Activated CD8-positive, alpha-beta T cell treated with anti-CD3 and anti-CD28 coated beads for 36 hours (primary cell): Measurements from ENCODE around the gene RAB6A. TPM values are rescaled to one million over a fixed set of nuclear protein-coding genes. Genes with fewer than 3 reads are reported as not detected.

Experiments
- ATAC-seq: fragments of 200-7000 bp; cut with Tn5 transposase; one replicate; pipeline ENCODE4 v1.10.0; 2021; ENCODE audit warnings: mild to moderate bottlenecking, moderate library complexity
- CTCF ChIA-PET: fragments of 350-600 bp; sonication (Branson Sonifier 250); formaldehyde crosslinking; loops from one replicate; lab custom pipeline; 2021; ENCODE audit warnings: antibody characterized with exemption; lab: Charles Lee
- POLR2A ChIA-PET: fragments of 350-600 bp; sonication (Branson Sonifier 250); formaldehyde crosslinking; loops from one replicate; lab custom pipeline; 2021; ENCODE audit warnings: antibody characterized with exemption; lab: Charles Lee
- DNase-seq: peaks from one replicate; pipeline ENCODE4 v3.0.0-alpha.2; 2020
- H3K27ac Mint-ChIP-seq: one replicate; pipeline ENCODE4 v1.8.0; 2021; ENCODE audit warnings: mild to moderate bottlenecking, mixed read lengths
- H3K27me3 Mint-ChIP-seq: one replicate; pipeline ENCODE4 v1.8.0; 2021; ENCODE audit warnings: mixed read lengths
- H3K36me3 Mint-ChIP-seq: one replicate; pipeline ENCODE4 v1.8.0; 2021; ENCODE audit warnings: low read depth, mixed read lengths
- H3K4me1 Mint-ChIP-seq: one replicate; pipeline ENCODE4 v1.8.0; 2021; ENCODE audit warnings: low read depth, mixed read lengths
- H3K4me3 Mint-ChIP-seq: one replicate; pipeline ENCODE4 v1.8.0; 2021; ENCODE audit warnings: mild to moderate bottlenecking, moderate library complexity, mixed read lengths
- H3K9me3 Mint-ChIP-seq: one replicate; pipeline ENCODE4 v1.8.0; 2021; ENCODE audit warnings: mixed read lengths
- CTCF ChIP-seq: fragments of 200-600 bp; IDR thresholded peaks from one replicate; pipeline ENCODE4 v1.8.0; 2022; ENCODE audit warnings: antibody characterized with exemption, mild to moderate bottlenecking
- intact Hi-C: fragments of 100-400 bp; cut with micrococcal nuclease; formaldehyde crosslinking; loops from one replicate; pipeline ENCODE4 v1.10.0; 2022
- total RNA-seq, 2 experiments: library from RNA; stranded (reverse); gene quantifications; one replicate each; pipeline ENCODE4 v1.2.3, GENCODE V29; 2021

The RAB6A gene
- total RNA-seq, 2 experiments from 2014 or later: 75.3 to 77.6 TPM

GRCh38 chr11:73671701-73672100 lies 89.2 kb downstream of the RAB6A start:
- intact Hi-C loops: no loop called here
- H3K27me3 Mint-ChIP-seq: no peaks in the 10 kb centered on the region
- POLR2A ChIA-PET: interaction anchor here (0.6 kb wide), 1 partner anchor 217 kb away, joined by 3 read pairs; no protein-coding TSS in a partner anchor

GRCh38 chr11:73670808-73671207 lies 90.1 kb downstream of the RAB6A start:
- Mint-ChIP-seq H3K36me3 (no peaks in the 10 kb centered on the region), H3K4me3 (no peak overlapping the region), H3K27ac (no peak overlapping the region), H3K4me1 (no peaks in the 10 kb centered on the region), H3K27me3 (no peaks in the 10 kb centered on the region), H3K9me3 (no peaks in the 10 kb centered on the region)
- DNase-seq (no peak), ATAC-seq (no peak)
- TF ChIP-seq CTCF: no peak
- POLR2A ChIA-PET: no interaction called here
- CTCF ChIA-PET: interaction anchor here (1.5 to 1.8 kb wide), 3 partner anchors 9 to 45 kb away, joined by 5 to 7 read pairs (median 6); no protein-coding TSS in a partner anchor
- intact Hi-C loops: no loop called here

More at GRCh38 chr11:73671701-73672100, 89.2 kb downstream of the RAB6A start:
- no peak for ATAC-seq
- no peak for DNase-seq
- no peak for TF ChIP-seq CTCF
- CTCF ChIA-PET: interaction anchor here (1.3 to 1.8 kb wide), 3 partner anchors 10 to 46 kb away, joined by 3 to 7 read pairs (median 6); no protein-coding TSS in a partner anchor
- no peaks in the 10 kb centered on the region for H3K4me1 Mint-ChIP-seq
- H3K9me3 Mint-ChIP-seq: no peaks in the 10 kb centered on the region
- no peak overlapping the region for H3K27ac Mint-ChIP-seq
- peaks cover 2% of the 10 kb centered on the region for H3K36me3 Mint-ChIP-seq
- H3K4me3 Mint-ChIP-seq: no peak overlapping the region

- ATAC-seq: no peak
- H3K27ac Mint-ChIP-seq: no peak overlapping the region
- DNase-seq: no peak
- intact Hi-C loops: no loop called here
- ChIA-PET CTCF (interaction anchor here (0.6 to 1.3 kb wide), 2 partner anchors 42 to 317 kb away, joined by 3 read pairs; no protein-coding TSS in a partner anchor), POLR2A (no interaction called here)
- no peaks in the 10 kb centered on the region for H3K4me1 Mint-ChIP-seq
- no peaks in the 10 kb centered on the region for H3K27me3 Mint-ChIP-seq
- no peak for TF ChIP-seq CTCF
- no peaks in the 10 kb centered on the region for H3K9me3 Mint-ChIP-seq
- H3K36me3 Mint-ChIP-seq: no peaks in the 10 kb centered on the region
- no peak overlapping the region for H3K4me3 Mint-ChIP-seq
Measured at GRCh38 chr11:73667891-73668290, 93.0 kb downstream of the RAB6A start.

GRCh38 chr11:73664877-73665276 lies 96.0 kb downstream of the RAB6A start:
- no peaks in the 10 kb centered on the region for H3K27me3 Mint-ChIP-seq
- intact Hi-C loops: loop anchor here (5.0 kb wide), 1 partner anchor 313 kb away; no protein-coding TSS in a partner anchor
- ATAC-seq: no peak
- no peaks in the 10 kb centered on the region for H3K4me1 Mint-ChIP-seq
- no peaks in the 10 kb centered on the region for H3K36me3 Mint-ChIP-seq
- POLR2A ChIA-PET: interaction anchor here (0.6 kb wide), 1 partner anchor 177 kb away, joined by 3 read pairs; no protein-coding TSS in a partner anchor
- H3K9me3 Mint-ChIP-seq: no peaks in the 10 kb centered on the region
- no peak for DNase-seq
- no peak for TF ChIP-seq CTCF
- no peak overlapping the region for H3K4me3 Mint-ChIP-seq
- CTCF ChIA-PET: interaction anchor here (1.0 to 1.8 kb wide), 2 partner anchors 39 to 314 kb away, joined by 4 read pairs; no protein-coding TSS in a partner anchor
- H3K27ac Mint-ChIP-seq: no peak overlapping the region
